HG02759 (cell line): Measurements from ENCODE around the gene PON1.

Experiments used
- ATAC-seq: cut with Tn5 transposase; IDR thresholded peaks from one replicate; pipeline ENCODE4 v1.9.1; 2021; ENCODE audit warnings: mild to moderate bottlenecking, moderate library complexity; ENCODE audit not compliant: unreplicated experiment

PON1 gene

DNA sequence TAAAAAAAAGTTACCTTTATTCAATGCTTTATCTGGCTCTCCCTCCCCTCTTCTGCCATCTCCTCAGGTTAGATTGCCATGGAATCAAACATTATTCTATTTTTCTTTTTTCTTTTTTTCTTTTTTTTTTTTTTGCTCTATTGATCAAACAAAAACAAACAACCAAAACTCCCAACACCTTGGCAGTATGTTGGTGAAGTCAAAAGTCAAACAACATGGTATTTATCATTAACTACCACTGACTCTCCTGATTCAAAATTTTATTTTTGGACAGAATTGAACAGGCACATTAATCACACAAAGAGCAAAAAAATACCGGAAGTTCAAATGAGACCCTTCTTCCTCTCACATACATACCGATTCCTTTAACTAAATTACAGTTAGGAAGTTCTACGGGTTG is 6.4 kb downstream of the PON1 start:
- ATAC-seq, result no peak

DNA sequence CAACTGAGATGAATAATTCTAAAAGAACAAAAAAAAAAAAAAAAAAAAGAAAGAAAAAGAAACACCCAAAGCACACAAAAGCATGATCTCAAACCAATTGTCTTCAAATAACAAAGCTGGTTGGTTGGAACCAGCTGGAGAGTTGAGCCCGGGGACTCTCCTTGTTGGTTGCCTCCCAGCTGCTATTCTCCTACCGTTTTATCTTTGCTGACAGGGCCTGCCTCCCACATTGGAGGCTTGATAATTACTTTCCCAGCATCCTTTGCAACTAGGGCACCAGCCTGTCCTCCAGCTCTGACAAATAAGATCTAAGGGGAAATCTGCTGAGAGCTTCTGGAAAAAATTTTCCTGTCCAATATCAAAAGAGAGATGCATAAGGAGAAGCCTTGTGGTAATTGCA is 6.8 kb downstream of the PON1 start:
- no peak for ATAC-seq

DNA sequence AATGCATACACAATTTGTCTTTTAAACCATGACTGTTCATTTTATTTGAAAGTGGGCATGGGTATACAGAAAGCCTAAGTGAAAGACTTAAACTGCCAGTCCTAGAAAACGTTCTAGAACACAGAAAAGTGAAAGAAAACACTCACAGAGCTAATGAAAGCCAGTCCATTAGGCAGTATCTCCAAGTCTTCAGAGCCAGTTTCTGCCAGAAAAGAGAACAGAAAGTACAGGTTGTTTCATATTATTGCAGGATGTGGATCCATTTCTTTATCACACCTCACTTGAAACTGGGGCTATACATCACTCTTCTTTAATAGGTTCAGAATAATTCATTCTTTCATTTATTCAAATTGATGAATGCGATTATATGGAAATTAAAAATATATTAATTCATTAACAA is 7.7 kb downstream of the PON1 start:
- no peak for ATAC-seq

DNA sequence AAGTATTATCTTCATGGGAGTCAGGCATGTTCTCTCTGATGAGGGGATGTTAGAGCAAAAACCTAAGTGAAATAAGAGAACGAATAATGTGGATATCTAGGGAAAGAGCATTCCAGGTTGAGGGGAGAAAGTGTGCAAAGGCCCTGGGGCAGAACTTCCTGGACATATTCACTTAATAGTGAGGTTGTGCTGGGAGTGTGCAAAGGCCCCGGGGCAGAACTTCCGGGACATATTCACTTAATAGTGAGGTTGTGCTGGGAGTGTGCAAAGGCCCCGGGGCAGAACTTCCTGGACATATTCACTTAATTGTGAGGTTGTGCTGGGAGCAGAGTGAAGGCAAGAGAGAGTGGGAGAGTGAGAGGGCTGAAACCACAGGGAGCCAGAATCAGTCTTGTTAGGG is 11.8 kb downstream of the PON1 start:
- no peak for ATAC-seq

DNA sequence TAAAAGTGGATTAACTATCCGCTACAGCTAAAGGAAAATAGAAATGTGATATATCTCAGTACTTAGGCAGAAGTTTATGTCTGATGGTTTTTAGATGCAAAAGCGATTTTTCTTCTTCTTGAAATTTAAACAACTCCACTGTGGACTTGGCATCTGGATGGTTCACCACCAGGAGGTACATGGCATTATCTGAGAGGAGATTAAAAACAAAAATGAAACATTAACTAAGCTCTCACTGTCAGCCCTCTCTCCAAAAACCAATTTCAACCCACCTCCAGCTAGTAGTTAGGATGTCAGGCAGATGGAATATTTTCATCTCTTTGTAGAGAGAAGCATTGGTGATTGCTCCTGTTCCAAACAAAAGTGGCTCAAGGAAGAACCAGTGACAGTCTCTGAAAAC is 12.9 kb downstream of the PON1 start:
- no peak for ATAC-seq

DNA sequence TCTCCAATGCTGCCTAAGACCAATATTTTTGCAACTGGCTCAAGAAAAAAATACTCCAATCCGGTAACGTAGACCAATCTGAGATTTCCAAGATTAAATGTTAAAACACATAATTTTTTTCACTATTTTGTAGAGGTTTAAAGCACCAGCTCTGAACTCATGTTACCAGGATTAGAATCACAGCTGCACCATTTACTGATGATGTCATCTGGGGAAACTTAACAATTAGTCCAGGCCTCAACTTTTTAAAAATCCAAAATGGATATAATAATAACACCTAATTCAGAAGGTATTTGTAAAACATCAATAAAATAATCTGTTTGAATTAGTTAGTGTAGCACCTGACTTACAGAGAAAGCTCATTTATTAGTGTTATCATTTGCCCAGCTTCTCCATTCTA is 14.4 kb downstream of the PON1 start:
- ATAC-seq, result no peak

DNA sequence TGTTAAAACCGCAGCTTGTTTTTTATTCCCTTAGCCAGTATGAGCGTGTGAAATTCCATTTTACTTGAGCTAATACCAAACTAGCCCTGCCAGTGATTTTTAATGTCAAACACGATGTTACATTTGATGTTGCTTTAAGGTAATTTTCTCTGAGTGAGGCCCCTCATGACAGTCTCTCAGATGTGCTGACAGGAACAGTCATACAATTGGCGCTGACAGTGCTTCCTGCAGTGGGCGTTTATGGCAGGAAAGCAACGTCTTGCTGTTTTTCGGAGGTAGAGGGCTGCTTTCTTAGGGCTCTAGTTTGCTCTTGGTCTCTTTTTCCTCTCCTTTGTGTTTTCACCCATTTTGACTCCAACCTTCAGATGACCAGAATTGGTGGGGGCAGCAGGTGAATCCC is 19.3 kb downstream of the PON1 start:
- no peak for ATAC-seq

DNA sequence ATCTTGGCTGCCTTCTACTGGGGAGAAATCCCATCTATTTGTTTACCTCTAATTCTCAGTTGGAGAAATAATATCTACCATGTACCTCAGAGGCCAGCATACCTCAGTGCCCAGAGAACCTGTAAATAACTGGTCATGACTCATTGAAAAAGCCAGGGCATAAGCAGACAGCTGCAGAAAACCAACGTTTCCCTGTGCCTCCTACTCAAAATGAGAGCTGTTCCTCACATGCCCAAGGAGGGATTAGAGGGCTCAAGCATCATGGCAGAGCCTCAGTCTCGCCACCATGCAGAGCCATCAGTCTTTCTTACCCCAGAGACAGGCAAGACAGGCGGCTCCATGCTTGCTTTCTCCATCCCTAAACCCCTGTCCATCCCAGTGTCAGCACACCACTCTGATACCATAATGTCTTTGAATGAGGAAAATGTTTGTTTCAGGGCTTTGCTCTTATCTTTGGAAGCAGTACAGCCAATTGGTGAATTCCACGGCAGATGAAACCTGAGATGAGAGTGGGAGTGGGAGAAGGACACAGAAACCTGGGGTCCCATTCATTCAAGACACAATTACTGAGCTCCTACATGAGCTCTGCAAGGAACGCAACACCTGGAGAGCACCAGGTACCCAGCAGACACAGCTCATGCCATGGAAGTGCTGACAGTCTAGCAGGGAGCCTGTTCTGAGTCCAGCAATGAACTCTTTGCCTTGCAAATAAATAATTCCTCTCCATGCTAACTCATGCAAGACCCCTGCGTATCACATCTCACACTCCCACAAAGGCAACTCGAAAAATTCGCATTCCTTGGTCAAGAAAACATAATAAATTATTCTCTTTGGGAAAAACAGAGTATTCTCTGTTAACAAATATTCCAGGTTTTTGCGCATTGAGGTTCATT is 21.1 kb downstream of the PON1 start:
- no peak for ATAC-seq

DNA sequence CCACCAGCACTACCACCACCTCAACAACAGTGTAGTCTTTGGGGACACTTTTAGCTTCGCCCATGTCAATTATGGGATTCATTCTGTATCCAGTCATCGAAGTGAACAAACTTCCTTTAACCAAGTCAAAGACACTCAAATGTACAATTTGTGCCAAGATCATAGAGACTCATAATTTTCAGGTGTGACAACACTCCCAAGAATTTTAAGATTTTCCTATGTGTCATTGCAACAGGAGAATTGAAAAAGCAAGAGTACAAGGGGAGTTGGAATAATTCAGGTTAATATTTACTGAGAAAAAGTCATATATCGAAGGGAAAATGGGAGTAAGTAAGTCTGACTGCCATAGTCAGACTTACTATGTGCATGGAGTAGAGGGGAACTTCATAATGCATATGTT is 26.2 kb downstream of the PON1 start:
- ATAC-seq, result no peak

DNA sequence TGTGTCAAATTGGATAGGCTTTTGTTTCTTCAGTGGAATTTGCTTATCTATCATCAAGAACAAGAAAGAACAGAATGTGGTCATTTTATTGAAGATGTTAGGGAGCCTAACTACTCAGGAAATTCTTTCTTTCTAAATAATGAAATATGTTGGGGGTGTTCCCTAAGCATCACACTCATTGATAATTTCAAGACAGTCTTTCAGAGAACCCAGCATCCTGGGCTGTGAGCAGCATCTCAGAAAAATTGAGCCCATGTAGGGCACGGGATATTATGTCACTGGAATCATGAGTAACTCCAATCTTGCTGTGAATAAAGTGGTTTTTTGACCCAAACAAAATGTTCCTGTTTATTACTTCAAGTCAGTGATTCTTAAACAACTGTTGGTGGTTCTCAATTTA is 27.3 kb downstream of the PON1 start:
- no peak for ATAC-seq

DNA sequence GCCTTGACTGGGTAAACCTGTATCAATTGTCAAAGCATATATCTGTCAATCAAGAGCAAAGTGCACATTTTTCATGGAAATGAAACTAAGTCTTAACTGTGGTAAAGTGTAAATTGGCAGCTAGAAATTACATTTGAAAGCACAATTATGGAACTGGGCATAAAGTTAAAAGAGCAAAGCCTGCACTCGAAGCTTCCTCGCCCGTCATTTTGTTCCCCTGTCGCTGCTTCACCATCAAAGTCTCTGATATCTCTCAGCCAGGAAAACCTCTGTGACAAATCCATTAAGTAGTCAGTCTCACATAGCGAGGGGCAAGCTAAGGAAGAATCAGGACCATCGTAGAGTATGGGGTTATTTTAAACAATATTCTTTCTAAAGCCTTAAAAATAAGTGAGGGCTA is 27.9 kb downstream of the PON1 start:
- no peak for ATAC-seq

DNA sequence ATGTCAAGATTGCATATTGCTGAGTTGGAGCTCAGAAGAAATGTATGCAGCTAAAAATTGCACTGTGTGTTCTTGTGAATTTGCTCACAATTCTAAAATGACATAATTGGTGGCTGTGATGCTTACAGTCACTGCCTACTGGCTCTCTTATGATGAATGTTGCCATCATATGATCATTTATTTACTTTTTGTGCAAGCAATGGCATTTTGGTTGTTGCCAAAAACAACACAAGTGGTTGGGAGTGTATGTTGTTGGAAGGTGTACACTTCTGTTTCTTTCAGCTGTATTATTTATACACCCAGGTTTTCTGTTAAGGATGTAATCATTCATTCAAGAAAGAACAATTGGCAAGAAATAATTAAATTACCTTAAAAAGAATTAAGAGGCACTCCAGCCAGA is 28.9 kb downstream of the PON1 start:
- ATAC-seq, result no peak

DNA sequence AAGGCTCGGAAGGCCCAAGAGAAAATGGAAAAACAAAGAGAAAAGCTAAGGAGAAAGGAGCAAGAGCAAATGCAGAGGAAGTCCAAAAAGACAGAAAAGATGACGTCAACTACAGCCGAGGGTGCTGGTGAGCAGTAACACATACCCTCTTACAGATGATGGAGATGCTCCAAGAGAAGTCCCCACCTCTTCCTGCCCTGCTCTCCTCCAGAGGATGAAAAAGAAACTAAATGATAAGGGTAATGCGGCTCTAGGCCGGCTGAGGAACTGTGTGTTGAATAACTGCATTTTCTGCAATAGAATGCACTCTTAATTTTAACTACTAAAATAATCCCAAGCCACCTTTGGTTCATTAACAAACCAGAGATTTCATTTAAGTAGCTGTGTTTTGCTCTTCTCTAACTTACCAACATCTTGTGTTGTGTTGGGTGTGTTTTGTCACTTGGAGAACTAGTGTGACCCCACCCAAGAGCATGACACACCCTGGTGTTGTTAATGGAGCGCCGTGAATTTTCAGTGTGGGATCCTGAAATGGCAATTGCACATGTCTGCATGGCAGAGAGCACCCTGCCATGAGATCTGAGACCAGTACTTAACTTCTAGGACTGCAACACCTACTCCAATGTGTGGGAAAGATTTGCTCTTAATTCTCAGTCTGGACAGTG is 34.0 kb downstream of the PON1 start:
- no peak for ATAC-seq

DNA sequence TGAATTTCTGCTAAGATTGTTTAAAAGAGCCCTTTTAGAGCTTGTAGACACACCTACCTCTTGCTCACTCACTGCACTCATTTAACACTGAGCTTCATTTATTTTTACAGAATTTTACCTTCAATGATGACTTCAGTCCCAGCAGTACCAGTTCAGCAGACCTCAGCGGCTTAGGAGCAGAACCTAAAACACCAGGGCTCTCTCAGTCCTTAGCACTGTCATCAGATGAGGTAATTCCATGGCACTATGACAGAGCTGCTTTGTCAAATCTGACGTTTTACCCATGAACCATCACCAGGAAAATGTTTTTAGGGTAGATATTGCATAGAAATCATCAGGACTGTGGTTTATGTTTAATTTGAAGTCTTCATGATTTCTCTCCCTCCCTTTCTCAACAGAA is 38.2 kb downstream of the PON1 start:
- ATAC-seq, result no peak

DNA sequence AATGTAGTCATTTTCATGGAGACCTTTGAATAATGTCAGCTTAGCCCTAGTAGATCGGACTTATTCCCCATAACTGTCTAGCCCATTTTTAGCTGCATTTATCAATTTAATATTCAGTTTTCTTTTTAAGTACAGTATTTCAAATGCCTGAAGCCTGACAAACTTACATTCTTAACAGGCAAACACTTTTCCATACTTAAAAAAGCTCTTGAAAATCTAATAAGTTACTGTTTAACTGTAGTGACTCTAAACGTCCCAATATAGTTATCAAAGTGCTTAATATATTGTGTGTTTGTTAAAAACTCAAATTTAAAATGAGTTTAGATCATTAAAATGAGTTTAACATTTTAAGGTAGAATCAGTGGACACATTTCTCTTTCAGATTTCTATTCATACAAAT is 44.9 kb downstream of the PON1 start:
- no peak for ATAC-seq

DNA sequence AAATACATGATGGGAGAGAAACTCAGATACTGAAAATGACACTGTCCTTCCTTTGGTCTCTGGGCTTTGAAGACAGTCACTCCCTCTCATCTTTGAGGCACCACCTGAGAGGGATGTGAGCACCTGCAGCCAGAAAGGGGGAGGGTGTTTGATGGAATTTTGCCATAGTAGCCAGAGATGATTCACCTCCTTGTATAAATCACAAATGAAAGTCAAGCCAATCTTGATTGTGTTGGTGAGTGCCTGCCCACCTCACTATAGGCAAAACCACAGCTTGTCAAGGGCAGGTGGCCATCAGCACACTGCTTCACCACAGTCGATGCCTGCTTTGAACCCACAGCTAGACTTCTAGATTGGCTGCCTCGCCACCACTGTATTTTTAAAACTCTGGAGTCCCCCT is 48.2 kb downstream of the PON1 start:
- ATAC-seq, result no peak

DNA sequence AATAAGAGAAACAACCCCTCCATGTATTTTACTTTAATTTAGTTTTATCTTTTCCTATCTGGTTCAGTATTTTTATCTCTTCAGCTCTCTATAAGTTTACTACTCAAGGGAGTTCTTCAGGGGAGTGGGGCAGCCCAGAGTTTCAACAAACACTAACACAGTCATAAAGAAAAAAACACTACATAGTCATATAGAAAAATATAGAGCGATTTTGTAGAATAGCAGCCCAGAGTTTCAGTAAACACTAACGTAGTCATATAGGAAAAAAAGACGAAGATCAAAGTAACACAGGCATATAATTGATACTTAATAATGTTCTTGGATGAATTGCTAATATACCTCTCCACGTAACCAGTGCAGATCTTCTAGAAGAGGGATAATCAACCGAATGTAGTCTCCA is 54.7 kb downstream of the PON1 start:
- no peak for ATAC-seq

DNA sequence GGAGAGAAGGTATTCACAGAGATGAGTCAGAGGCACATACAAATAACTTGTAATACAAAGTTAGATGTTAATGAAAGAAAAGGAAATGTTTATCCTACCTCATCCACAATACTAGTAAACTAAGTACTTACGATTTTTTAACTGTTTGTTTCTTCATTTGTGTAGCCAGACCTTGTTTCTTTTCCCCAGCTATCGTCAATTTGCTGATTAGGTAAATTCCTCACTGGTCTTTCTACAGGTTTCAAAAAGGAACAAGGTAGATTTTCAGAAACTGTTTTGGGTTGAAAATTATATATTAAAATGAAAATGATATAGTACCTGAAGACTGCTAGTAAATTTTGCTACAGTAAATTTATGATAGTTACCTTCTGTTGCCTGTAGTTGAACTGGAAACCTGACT is 56.6 kb downstream of the PON1 start:
- ATAC-seq, result no peak

DNA sequence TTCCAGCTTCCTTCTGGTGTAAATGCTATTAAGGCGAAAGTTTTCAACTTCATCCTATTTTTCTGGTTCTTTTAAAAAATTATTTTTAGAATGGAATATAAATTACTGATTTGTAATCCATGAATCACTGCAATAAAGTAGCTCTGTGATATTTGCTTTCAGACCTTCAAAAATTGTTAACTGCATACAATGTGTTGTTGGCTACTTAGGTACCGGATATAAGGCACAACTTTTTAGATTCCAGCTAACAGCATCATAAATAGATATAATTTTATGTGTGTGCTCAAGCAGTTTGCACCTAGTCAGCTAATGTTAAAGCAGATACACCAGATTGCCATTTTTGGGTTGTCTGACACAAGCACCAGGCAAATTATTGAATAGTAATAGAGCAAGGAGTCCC is 58.7 kb downstream of the PON1 start:
- no peak for ATAC-seq

DNA sequence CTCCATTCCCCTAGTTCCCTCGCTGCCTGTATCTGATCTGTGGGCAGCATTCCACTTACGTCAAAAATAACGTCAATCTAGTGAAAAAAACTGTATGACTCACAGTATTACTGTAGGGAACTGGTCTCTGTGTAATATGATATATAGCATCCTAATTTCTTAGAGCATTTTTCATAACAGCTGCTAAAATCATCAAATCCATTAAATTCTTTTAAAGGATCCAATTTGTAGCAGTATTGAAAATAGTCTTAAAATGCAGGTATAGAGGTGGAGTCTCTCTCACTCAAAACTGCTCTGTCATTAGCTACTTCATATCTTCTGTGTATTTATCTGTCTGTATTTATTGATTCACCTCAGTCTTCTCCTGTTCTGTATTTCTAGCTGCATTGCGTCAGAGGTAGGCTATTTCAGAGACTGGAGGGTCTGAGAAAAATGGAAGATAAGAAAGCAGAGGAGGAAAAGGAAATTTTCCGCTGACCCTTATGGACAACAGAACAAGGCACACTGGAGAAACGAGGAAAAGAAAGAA is 59.9 kb downstream of the PON1 start:
- ATAC-seq, result no peak

DNA sequence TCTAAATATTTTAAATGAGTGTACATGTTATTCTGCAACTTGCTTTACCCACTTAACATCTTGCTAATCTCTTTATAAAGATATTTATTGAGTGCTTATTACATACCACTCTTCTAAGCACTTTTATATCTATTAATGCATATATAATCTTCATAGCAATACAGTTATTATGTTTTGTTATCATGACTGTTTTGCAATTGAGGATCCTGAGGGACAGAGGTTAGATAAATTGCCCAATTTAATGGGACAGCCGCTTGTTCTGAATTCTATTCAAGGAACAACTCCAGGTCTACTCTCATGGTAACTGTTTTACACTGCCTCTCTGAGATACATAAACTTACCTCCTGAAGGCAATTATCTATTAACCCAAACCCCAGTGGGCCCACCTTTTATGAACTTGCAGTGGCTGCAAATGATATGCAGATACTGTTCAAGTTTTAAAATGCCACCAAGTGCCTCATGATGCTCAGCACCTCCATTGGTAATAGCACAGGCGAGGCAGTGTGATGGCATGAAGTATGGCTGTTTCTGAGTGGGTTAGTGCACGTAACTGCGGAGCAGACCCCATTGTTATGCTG is 60.5 kb downstream of the PON1 start:
- ATAC-seq, result no peak

DNA sequence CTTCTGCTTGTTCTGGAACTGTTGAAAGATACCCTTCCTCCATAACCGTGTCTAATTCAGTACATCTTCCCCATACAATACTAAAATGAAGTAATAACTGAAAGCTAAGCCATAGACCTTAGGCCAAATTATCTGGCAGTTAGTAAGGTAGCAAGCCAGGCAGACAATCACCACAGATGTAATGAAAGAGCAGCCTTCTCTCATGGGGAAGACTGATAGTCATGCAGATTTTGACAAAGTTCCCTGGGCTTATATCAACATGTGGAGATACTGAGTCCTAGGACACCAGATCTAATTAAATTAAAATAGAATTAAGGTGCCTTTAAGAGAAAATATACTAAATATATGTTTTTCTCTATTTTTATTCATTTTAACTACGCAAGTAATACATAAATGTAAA is 61.5 kb downstream of the PON1 start:
- ATAC-seq, result no peak
